HG02678 (cell line): ENCODE results near the gene SMIM13.

Experiments
- ATAC-seq: cut with Tn5 transposase; IDR thresholded peaks from one replicate; pipeline ENCODE4 v1.9.1; 2021; ENCODE audit warnings: mild to moderate bottlenecking, moderate library complexity; ENCODE audit not compliant: unreplicated experiment

SMIM13 gene

GRCh38 chr6:11093626-11094410 lies at the start of gene SMIM13:
Gene SMIM13, plus strand, starts transcription at chr6:11093834. Its CDS starts 480 bp downstream, at chr6:11094314.
- peak; percentile 90 for ATAC-seq

GRCh38 chr6:11043961-11044711 lies 49.5 kb upstream of the SMIM13 start, which contains the start of gene ELOVL2:
Gene ELOVL2, minus strand, starts transcription at chr6:11044305. Its CDS starts 75 bp downstream, at chr6:11044230.
- peak; percentile 54 for ATAC-seq

GRCh38 chr6:11044712-11045167 lies 48.9 kb upstream of the SMIM13 start:
- ATAC-seq, result no peak

GRCh38 chr6:11050731-11051130 lies 42.9 kb upstream of the SMIM13 start:
- ATAC-seq, result no peak

GRCh38 chr6:11053307-11053706 lies 40.3 kb upstream of the SMIM13 start:
- no peak for ATAC-seq

- no peak for ATAC-seq
Observed at GRCh38 chr6:11054722-11055121, 38.9 kb upstream of the SMIM13 start.

- ATAC-seq, result no peak
Observed at GRCh38 chr6:11055127-11055627, 38.5 kb upstream of the SMIM13 start.

GRCh38 chr6:11056871-11057270 lies 36.8 kb upstream of the SMIM13 start:
- ATAC-seq, result no peak

- ATAC-seq, result no peak
Observed at GRCh38 chr6:11058406-11058805, 35.2 kb upstream of the SMIM13 start.

GRCh38 chr6:11062083-11062482 lies 31.6 kb upstream of the SMIM13 start:
- no peak for ATAC-seq

- ATAC-seq, result no peak
Observed at GRCh38 chr6:11062715-11063114, 30.9 kb upstream of the SMIM13 start.

- ATAC-seq, result no peak
Observed at GRCh38 chr6:11064836-11065235, 28.8 kb upstream of the SMIM13 start.

- ATAC-seq, result no peak
Observed at GRCh38 chr6:11065436-11066202, 28.0 kb upstream of the SMIM13 start.

GRCh38 chr6:11066505-11067347 lies 26.9 kb upstream of the SMIM13 start:
- no peak for ATAC-seq

- ATAC-seq, result no peak
Observed at GRCh38 chr6:11067348-11067747, 26.3 kb upstream of the SMIM13 start.

- no peak for ATAC-seq
Observed at GRCh38 chr6:11069760-11070159, 23.9 kb upstream of the SMIM13 start.

- no peak for ATAC-seq
Observed at GRCh38 chr6:11072101-11072500, 21.5 kb upstream of the SMIM13 start.

- no peak for ATAC-seq
Observed at GRCh38 chr6:11076540-11076939, 17.1 kb upstream of the SMIM13 start.

- no peak for ATAC-seq
Observed at GRCh38 chr6:11078266-11078665, 15.4 kb upstream of the SMIM13 start.

GRCh38 chr6:11080296-11080695 lies 13.3 kb upstream of the SMIM13 start:
- no peak for ATAC-seq
